PC-9 (cell line): ENCODE results near the gene ARHGEF28.

ENCODE experiments used
- CTCF ChIP-seq: fragments of 200-600 bp; sonication (generic); conservative IDR thresholded peaks from 2 replicates; pipeline ENCODE4 v1.6.1; 2017; ENCODE audit warnings: mixed run types, antibody characterized with exemption, mild to moderate bottlenecking, moderate library complexity
- EZH2 ChIP-seq: fragments of 200-600 bp; sonication (generic); IDR thresholded peaks from 2 replicates; pipeline ENCODE4 v1.8.0; 2017; ENCODE audit warnings: antibody characterized with exemption, low read depth

GRCh38 chr5:73791389-73791788 lies 165.4 kb downstream of the ARHGEF28 start:
- TF ChIP-seq CTCF, result no peak
- TF ChIP-seq EZH2, result no peak
